Renal cortical epithelial cell (primary cell): ENCODE results near the gene KRTAP1-5. TPM values are rescaled to one million over a fixed set of nuclear protein-coding genes. Genes with fewer than 3 reads are reported as not detected.
"Not testable (repeated sequence)": the region's sequence is repeated elsewhere in the genome, so short reads cannot be mapped to it uniquely, and the experiment has no call there.

Experiments
- DNase-seq: peaks from one replicate; pipeline ENCODE4 v3.0.0-alpha.2; 2011; ENCODE audit warnings: low read depth
- total RNA-seq: library from RNA; depleted of rRNA; stranded (reverse); fragments of >200 nt; gene quantifications from 2 replicates; pipeline ENCODE4 v1.2.3, GENCODE V29; 2014

KRTAP1-5 gene, protein sequence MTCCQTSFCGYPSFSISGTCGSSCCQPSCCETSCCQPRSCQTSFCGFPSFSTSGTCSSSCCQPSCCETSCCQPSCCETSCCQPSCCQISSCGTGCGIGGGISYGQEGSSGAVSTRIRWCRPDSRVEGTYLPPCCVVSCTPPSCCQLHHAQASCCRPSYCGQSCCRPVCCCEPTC
- total RNA-seq = not detected in 2 replicates

- no peak for DNase-seq
Measured at GRCh38 chr17:41026715-41027471, at the start of gene KRTAP1-5. KRTAP1-5 (minus strand) TSS chr17:41027208; CDS start chr17:41027155, 53 bp downstream.

GRCh38 chr17:41076788-41077187, 49.8 kb upstream of the KRTAP1-5 start:
- DNase-seq = no peak

GRCh38 chr17:41073676-41074075, 46.7 kb upstream of the KRTAP1-5 start:
- peak; percentile 53 for DNase-seq

DNA sequence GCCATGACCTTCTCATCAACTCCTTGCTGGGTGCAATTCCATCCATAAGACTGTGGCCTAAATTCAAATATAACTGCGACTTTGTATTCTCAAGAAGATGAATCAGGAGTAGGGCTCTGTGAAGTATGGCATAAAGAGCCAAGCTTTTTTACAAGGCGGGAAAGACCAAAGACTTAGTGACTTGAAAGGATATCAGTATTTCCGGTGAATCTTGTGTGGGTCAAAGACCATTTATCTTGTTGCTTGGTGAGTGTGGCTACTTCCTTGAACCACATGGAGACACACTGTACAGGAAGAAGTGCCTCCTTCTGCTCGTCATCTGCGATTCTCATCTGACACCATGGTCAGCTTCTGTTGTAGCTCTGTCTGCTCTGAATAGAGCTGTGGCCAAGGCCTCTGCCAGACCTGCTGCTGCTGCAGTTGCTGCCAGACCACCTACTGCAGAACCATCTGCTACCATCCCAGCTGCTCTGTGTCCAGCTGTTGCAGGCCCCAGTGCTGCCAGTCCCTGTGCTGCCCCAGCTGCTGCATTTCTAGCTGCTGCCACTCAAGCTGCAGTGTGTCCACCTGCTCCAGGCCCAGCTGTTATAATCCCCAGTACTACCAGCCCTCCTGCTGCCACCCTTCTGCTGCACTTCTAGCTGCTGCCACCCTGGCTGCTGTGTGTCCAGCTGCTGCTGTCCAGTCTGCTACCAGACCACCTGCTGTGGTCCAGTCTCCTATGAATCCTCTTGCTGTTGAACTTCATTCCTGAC, 44.8 kb upstream of the KRTAP1-5 start:
- DNase-seq = no peak

- DNase-seq = no peak
Measured at GRCh38 chr17:41069031-41069430, 42.0 kb upstream of the KRTAP1-5 start.

DNA sequence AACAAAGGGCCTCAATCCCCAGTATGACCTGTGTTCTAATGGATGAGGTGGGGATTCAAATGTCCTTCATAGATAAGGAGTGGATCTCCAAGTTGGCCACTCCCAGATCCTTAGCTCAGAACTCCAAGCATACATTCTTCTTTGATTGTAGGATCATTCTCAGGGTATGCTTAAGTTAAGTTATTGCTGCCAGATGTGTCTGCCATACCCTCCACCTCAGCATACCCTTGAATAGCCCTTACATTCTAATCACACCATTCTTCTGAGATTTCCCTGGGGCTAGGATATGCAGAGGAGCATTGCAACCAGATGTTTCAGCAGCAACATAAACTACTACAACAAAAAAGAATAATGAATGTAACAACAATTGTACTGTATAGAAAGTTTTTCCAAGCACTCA, 40.3 kb upstream of the KRTAP1-5 start:
- DNase-seq = no peak

- DNase-seq = peak; percentile 94
Measured at GRCh38 chr17:41065829-41066624, 39.0 kb upstream of the KRTAP1-5 start, which contains the start of gene KRTAP2-4. KRTAP2-4 (minus strand) TSS chr17:41065879; CDS start chr17:41065845, 34 bp downstream.

DNA sequence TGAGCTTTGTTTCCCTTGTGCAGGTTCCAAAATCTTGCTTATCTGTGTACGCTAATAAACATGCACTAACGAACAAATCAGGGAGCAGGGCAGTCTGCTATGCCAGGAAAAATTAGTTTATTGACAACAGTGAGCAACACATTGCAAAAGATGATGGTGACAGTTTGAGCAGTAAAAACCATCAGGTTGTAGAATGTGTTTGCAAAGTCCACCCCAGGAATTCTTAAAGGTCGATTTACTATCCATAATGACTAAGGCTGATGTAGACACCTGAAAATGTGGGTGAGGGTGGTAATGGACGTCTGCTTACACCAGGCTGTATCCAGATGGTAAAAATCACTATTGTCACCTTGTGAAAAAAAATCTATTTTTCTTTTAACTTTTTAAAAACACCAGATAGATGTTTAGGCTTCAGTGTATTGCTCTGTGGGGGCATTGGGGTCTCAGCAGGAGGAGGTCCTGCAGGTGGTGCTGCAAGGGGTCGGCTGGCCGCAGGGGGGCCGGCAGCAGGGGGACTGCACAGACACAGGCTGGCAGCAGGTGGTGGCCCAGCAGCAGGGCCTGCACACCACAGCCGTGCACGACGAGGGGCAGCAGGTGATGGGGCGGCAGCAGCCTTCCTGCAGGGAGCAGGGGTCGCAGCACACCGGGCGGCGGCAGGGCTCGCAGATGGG, 38.1 kb upstream of the KRTAP1-5 start:
- not testable (repeated sequence) for DNase-seq

GRCh38 chr17:41064301-41064700, 37.3 kb upstream of the KRTAP1-5 start:
- DNase-seq = no peak

GRCh38 chr17:41063449-41063848, 36.4 kb upstream of the KRTAP1-5 start:
- DNase-seq = no peak

- peak; percentile 97 for DNase-seq
Measured at GRCh38 chr17:41061964-41062363, 35.0 kb upstream of the KRTAP1-5 start.

DNA sequence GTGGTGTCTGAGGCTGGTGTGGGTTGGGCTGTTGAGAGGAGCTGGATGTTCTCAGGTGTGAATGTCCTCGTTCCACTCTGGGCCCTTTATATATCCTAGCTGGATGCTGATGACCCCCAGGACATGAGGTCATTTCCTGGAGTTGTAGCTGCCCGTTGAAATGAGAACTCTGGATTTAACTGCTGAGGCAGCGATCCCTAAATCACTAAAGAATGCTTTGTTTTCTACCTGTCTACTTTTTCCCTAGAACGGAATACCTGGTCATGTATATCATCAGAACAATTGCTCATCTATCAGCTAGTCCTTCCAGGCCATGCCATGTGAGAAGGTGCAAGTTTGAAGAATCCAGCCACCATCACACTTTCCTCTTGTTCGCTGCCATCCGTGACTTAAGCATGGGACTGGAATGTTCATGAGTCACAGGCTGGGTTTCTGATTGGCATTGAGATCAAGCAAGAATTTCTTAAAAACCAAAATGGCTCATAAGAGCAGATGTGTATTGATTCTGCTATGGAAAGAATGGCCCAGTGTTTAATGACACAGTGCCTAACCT, 33.1 kb upstream of the KRTAP1-5 start, which contains the start of gene KRTAP2-3:
Gene KRTAP2-3, minus strand, starts transcription at position 63 of the 553 bp plus-strand sequence. CDS start 64 bp downstream, outside the sequence.
- peak; percentile 99 for DNase-seq

DNA sequence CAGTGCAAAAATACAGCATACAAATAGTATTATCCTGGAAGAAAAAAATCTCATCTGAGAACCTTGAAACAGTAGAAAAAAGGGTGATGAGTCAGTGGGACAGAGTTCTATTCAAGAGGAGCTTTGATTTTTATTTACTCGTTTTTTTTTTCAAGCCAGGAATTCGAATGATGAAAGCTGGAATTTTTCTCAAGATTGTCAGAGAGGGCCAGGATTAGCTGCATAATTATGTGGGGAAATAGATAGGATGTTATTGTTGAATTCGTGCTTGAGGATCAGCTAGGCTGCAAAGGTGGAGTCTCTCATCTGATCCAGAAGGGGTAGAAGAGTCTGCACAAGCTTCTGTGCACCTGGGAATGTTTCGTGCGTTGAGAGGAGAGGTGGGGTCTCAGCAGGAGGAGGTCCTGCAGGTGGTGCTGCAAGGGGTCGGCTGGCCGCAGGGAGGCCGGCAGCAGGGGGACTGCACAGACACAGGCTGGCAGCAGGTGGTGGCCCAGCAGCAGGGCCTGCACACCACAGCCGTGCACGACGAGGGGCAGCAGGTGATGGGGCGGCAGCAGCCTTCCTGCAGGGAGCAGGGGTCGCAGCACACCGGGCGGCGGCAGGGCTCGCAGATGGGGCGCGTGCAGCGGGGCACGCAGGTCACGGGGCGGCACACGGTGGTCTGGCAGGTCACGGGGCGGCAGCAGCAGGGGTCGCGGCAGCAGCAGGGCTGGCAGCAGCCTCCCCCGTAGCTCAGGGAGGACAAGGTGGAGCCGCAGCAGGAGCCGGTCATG, 32.5 kb upstream of the KRTAP1-5 start:
- peak; percentile 88 for DNase-seq

DNA sequence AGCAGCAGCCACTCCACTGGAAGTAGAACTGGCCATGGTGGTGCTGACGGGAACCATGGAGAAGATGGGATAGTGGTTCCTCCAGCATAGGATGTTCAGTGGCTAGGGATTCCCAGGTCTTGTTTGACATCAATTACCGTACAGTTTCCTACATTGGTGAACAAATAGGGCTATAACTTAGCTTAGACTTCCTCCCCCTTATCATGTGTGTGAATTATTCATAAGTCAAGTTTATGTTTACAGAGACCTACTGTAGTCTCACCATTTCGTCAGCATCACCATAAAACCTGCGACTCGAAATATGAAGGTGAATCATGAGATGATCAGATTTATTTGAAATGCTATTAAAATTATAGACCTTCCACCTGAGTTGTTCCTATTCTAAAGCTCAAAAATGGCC, 31.7 kb upstream of the KRTAP1-5 start:
- DNase-seq = no peak

DNA sequence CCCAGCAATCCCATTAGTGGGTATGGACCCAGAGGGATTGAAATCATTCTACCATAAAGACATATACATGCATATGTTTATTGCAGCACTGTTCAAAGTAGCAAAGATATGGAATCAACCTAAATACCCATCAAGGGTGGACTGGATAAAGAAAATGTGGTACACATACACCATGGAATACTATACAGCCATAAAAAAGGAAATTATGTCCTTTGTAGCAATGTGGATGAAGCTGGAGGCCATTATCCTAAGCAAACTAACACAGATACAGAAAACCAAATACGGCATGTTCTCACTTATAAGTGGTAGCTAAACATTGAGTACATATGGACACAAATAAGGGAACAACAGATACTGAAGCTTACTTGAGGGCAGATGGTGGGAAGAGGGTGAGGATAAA, 30.5 kb upstream of the KRTAP1-5 start:
- no peak for DNase-seq

DNA sequence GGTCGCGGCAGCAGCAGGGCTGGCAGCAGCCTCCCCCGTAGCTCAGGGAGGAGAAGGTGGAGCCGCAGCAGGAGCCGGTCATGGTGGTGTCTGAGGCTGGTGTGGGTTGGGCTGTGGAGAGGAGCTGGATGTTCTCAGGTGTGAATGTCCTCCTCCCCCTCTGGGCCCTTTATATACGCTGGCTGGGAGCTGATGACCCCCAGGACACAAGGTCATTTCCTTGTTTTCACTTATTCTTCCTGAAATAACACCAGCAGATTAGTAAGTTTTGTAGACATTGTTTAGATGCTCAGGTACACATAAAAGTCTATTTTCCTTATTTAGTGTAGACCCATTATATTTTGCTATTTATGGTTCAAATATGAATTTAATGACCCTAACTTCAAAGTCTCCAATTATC, 28.1 kb upstream of the KRTAP1-5 start, which contains the start of gene KRTAP2-2:
Gene KRTAP2-2, minus strand, starts transcription at position 101 of the 400 bp plus-strand sequence. Its CDS starts 19 bp downstream, at position 82.
- DNase-seq = not testable (repeated sequence)

GRCh38 chr17:41054556-41054955, 27.5 kb upstream of the KRTAP1-5 start:
- not testable (repeated sequence) for DNase-seq

DNA sequence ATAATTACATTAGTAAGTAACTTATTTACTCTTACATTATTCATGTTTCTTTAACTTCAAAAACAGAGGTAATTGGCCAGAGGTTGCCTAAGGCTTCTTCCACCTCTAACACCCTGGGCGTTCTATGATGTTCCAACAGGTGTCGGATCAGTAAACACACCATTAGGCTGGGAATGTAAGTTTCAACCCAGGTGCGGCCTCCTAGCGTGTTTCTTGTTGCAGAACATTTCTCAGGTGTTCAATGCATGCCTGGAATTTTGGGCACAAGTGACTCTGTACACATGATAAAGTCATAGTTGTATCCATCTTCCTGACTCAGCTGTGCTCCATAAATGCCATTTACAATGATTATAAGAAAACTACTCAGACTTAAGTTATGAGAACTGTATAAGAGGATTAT, 27.0 kb upstream of the KRTAP1-5 start:
- DNase-seq = peak; percentile 54

DNA sequence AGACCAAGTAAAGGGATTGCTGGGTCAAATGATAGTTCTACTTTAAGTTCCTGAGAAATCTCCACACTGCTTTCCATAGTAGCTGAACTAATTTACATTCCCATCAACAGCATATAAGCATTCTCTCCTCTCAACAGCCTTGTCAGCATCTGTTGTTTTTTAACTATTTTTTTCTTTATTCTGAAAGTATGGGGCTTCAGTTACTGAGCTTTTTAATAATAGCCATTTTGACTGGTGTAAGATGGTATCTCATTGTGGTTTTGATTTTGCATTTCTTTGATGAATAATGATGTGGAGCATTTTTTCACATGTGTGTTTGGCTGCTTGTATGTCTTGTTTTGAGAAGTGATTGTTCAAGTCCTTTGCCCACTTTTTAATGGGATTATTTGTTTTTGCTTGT, 25.6 kb upstream of the KRTAP1-5 start:
- DNase-seq = no peak

GRCh38 chr17:41049110-41049509, 22.1 kb upstream of the KRTAP1-5 start:
- DNase-seq = peak; percentile 49
